Measurements from ENCODE around the gene SHANK1. TPM values are rescaled to one million over a fixed set of nuclear protein-coding genes. Genes with fewer than 3 reads are reported as not detected.

The SHANK1 gene
- total and polyA plus RNA-seq, 2 of the 4 experiments (the other 2 are of a cell fraction), result 6.1 to 6.7 TPM

- in situ Hi-C loops (cut with MboI; ENCODE audit: low sequenced_read_pairs), result no loop called here
- CTCF ChIA-PET, result no interaction called here
- intact Hi-C loops (cut with micrococcal nuclease), result no loop called here
- Histone ChIP-seq H2BK5ac (ENCODE audit: low read depth, low read length, poor library complexity, severe bottlenecking) (no peak overlapping the region), H3K18ac (ENCODE audit: low read depth, low read length) (no peak overlapping the region), H3K9me1 (ENCODE audit: insufficient read depth, low read length) (no peaks in the 10 kb centered on the region), H2AFZ (replicated peaks; ENCODE audit: low read length, poor library complexity) (no peak overlapping the region), H2AK9ac (replicated peaks; ENCODE audit: low read depth, low read length, poor library complexity) (no peak overlapping the region), H3K4me1 (ENCODE audit: control insufficient read depth, insufficient read depth, low read length) (peaks cover 2% of the 10 kb centered on the region), H3K9ac (ENCODE audit: low read depth, low read length) (no peak overlapping the region), H3K36me3 (ENCODE audit: control insufficient read depth, insufficient read depth, low read length) (no peaks in the 10 kb centered on the region), H2AK5ac (ENCODE audit: low read depth, low read length) (no peak overlapping the region), H3K27me3 (ENCODE audit: control insufficient read depth, insufficient read depth, low read length) (peaks cover 52% of the 10 kb centered on the region), H3K4me3 (ENCODE audit: insufficient read depth, low read depth, low read length) (no peak overlapping the region), H4K20me1 (ENCODE audit: insufficient read depth, low read length) (0 out of 2 replicates have a peak, but pooled peaks cover 3% of the 10 kb centered on the region), H2BK20ac (ENCODE audit: low read depth, low read length) (no peak overlapping the region), H3K9me3 (ENCODE audit: control insufficient read depth, insufficient read depth, low read length) (peaks cover 4% of the 10 kb centered on the region), H4K91ac (ENCODE audit: insufficient read depth, low read depth, low read length) (no peak overlapping the region), H3K14ac (replicated peaks; ENCODE audit: low read depth, low read length) (no peak overlapping the region), H2BK15ac (ENCODE audit: low read depth, low read length) (no peak overlapping the region), H4K8ac (ENCODE audit: low read depth in 2 of 2, low read length in 2 of 2) (no peak overlapping the region), H3K4ac (ENCODE audit: low read depth, low read length) (no peak overlapping the region), H3K27ac (ENCODE audit: insufficient read depth, low read length) (no peak overlapping the region), H3K4me2 (ENCODE audit: low read depth, low read length) (no peak overlapping the region), H2BK120ac (ENCODE audit: low read depth, low read length) (no peak overlapping the region), H4K5ac (ENCODE audit: low read depth, low read length) (no peak overlapping the region), H3K23ac (ENCODE audit: low read depth, low read length) (no peak overlapping the region), H3K79me1 (ENCODE audit: low read depth in 1 of 2, low read length in 2 of 2) (no peaks in the 10 kb centered on the region), H3K56ac (ENCODE audit: extremely low read depth, insufficient read depth, low read length) (no peak overlapping the region)
- TF ChIP-seq CHD1 (IDR thresholded peaks at IDR 0.05; ENCODE audit: low read depth, low read length) (no peak), CEBPB (IDR thresholded peaks at IDR 0.05; ENCODE audit: low read depth, low read length) (no peak), RCOR1 (IDR thresholded peaks at IDR 0.05; ENCODE audit: insufficient replicate concordance, low read length) (no peak), MXI1 (IDR thresholded peaks at IDR 0.05; ENCODE audit: borderline replicate concordance, low read depth, low read length) (no peak), NFE2L2 (IDR thresholded peaks at IDR 0.05; ENCODE audit: low read depth, low read length) (no peak), USF2 (IDR thresholded peaks at IDR 0.05; ENCODE audit: low read depth, low read length) (no peak), FOS (IDR thresholded peaks at IDR 0.05; ENCODE audit: low read depth, low read length) (no peak), POLR2A (IDR thresholded peaks at IDR 0.05; ENCODE audit: low read depth, low read length) (no peak), MAFK (IDR thresholded peaks at IDR 0.05; ENCODE audit: low read depth, low read length) (no peak), BHLHE40 (IDR thresholded peaks at IDR 0.05; ENCODE audit: low read depth, low read length) (no peak), RFX5 (IDR thresholded peaks at IDR 0.05; ENCODE audit: low read depth, low read length) (no peak), RAD21 (IDR thresholded peaks at IDR 0.05; ENCODE audit: low read length) (no peak), SMC3 (IDR thresholded peaks at IDR 0.05; ENCODE audit: low read depth, low read length) (no peak)
- TF ChIP-seq, protein P1, sequence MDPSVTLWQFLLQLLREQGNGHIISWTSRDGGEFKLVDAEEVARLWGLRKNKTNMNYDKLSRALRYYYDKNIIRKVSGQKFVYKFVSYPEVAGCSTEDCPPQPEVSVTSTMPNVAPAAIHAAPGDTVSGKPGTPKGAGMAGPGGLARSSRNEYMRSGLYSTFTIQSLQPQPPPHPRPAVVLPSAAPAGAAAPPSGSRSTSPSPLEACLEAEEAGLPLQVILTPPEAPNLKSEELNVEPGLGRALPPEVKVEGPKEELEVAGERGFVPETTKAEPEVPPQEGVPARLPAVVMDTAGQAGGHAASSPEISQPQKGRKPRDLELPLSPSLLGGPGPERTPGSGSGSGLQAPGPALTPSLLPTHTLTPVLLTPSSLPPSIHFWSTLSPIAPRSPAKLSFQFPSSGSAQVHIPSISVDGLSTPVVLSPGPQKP (IDR thresholded peaks at IDR 0.05; ENCODE audit: borderline replicate concordance, low read depth, low read length), result no peak
- TF ChIP-seq, protein P2, sequence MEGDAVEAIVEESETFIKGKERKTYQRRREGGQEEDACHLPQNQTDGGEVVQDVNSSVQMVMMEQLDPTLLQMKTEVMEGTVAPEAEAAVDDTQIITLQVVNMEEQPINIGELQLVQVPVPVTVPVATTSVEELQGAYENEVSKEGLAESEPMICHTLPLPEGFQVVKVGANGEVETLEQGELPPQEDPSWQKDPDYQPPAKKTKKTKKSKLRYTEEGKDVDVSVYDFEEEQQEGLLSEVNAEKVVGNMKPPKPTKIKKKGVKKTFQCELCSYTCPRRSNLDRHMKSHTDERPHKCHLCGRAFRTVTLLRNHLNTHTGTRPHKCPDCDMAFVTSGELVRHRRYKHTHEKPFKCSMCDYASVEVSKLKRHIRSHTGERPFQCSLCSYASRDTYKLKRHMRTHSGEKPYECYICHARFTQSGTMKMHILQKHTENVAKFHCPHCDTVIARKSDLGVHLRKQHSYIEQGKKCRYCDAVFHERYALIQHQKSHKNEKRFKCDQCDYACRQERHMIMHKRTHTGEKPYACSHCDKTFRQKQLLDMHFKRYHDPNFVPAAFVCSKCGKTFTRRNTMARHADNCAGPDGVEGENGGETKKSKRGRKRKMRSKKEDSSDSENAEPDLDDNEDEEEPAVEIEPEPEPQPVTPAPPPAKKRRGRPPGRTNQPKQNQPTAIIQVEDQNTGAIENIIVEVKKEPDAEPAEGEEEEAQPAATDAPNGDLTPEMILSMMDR (conservative IDR thresholded peaks at IDR 0.05; ENCODE audit: low read depth, low read length), result no peak
- no TSS peak for BruUV-seq (replicated peaks)
- WGBS, 2 experiments (ENCODE audit: extremely low coverage in 2 of 2, insufficient read length in 1 of 2), result 11% methylated on average over 5 of the region's 47 CpGs; no CpG with 5 or more reads in 1 of the 2 experiments
- dilution Hi-C loops (cut with HindIII; ENCODE audit: low sequenced_read_pairs, unreplicated experiment), result no loop called here
- ATAC-seq (ENCODE audit: low read depth), result no peak
- POLR2A ChIA-PET (ENCODE audit: unreplicated experiment), result no interaction called here
- no peak for DNase-seq
Measured at GRCh38 chr19:50666346-50667176, 53.0 kb downstream of the SHANK1 start.
